Measurements from ENCODE around the gene RETSAT.

DNA sequence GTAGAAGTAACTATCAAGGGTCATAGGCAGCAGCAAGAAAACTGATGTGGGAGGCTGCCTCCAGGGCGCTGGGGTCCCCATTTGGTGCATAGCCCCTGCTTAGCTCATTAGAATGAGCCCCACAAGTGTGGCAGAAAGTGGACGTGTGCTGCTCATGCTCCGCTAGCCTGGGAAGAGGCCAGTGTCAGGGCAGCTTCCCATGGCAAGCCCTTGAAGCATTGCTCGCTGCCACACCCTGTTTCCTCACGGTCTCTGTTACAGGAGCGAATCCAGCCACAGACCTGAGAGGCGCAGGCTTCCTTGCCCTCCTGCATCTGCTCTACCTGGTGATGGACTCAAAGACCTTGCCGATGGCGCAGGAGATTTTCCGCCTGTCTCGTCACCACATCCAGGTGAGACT is 22.8 kb upstream of the RETSAT start:
- TF ChIP-seq, protein P1, sequence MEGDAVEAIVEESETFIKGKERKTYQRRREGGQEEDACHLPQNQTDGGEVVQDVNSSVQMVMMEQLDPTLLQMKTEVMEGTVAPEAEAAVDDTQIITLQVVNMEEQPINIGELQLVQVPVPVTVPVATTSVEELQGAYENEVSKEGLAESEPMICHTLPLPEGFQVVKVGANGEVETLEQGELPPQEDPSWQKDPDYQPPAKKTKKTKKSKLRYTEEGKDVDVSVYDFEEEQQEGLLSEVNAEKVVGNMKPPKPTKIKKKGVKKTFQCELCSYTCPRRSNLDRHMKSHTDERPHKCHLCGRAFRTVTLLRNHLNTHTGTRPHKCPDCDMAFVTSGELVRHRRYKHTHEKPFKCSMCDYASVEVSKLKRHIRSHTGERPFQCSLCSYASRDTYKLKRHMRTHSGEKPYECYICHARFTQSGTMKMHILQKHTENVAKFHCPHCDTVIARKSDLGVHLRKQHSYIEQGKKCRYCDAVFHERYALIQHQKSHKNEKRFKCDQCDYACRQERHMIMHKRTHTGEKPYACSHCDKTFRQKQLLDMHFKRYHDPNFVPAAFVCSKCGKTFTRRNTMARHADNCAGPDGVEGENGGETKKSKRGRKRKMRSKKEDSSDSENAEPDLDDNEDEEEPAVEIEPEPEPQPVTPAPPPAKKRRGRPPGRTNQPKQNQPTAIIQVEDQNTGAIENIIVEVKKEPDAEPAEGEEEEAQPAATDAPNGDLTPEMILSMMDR (IDR thresholded peaks at IDR 0.05) = no peak
- TF ChIP-seq POLR2A (IDR thresholded peaks at IDR 0.05) = no peak

Data from heart left ventricle (tissue), 13 donors.